Adrenal gland (tissue), 5 donors: ENCODE measurements around the gene DHX32.
"Not testable (repeated sequence)": the region's sequence is repeated elsewhere in the genome, so short reads cannot be mapped to it uniquely, and the experiment has no call there.

Source experiments
- CTCF ChIP-seq, 6 experiments: fragments of 450-650 bp in 4 of 6; fragments of 200-600 bp in 2 of 6; sonication (generic) in 1 of 6; IDR thresholded peaks; 1 replicate in 5 of 6; 2 replicates in 1 of 6; pipeline versions ENCODE4 v1.5.1 to v1.8.0; 2016 to 2021; ENCODE audit warnings: antibody characterized with exemption in 6 of 6, mild to moderate bottlenecking in 2 of 6, moderate library complexity in 1 of 6
- POLR2A ChIP-seq, 2 donors: fragments of 450-650 bp; IDR thresholded peaks; one replicate each; pipeline ENCODE4 v1.6.1; 2017; ENCODE audit warnings: antibody characterized with exemption in 2 of 2, mild to moderate bottlenecking in 2 of 2, moderate library complexity in 1 of 2
- donor health status: DM: no; HTN: no; CAD: no.

GRCh38 chr10:125903135-125903640 is 22.1 kb upstream of the DHX32 start:
- not testable (repeated sequence) for TF ChIP-seq POLR2A, CTCF (IDR thresholded peaks at IDR 0.05)
